Hypothalamus (tissue), 51 donors: ENCODE measurements around the gene GCNT1.
"Not testable (repeated sequence)": the region's sequence is repeated elsewhere in the genome, so short reads cannot be mapped to it uniquely, and the experiment has no call there.

Experiments
- DNase-seq, 51 donors: peaks; one replicate each; lab custom pipeline; 2025; lab: John Stamatoyannopoulos, UW

Gene GCNT1

DNA sequence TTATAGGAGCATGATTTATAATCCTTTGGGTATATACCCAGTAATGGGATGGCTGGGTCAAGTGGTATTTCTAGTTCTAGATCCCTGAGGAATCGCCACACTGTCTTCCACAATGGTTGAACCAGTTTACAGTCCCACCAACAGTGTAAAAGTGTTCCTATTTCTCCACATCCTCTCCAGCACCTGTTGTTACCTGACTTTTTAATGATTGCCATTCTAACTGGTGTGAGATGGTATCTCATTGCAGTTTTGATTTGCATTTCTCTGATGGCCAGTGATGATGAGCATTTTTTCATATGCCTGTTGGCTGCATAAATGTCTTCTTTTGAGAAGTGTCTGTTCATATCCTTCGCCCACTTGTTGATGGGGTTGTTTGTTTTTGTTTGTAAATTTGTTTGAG lies 20.4 kb downstream of the GCNT1 start:
- DNase-seq, result not testable (repeated sequence)

DNA sequence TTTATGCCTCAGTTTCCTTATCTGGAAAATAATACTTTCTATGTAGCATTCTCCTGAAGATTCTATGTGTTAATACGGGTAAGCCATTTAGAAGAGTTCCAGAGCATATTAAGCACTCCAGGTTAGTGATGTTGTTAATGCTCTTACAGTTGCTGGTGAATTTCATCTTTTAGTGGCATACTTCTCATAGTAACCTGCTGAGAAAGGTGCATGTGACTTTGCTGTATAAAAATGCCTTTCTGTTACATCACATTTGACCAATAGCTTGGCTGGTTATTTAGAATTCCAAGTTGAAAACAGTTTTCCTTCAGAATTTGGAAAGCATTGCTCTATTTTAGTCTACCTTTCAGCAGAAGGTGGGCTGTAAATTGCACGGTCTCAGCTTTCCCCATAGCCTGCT lies 27.2 kb downstream of the GCNT1 start:
- no peak for DNase-seq

DNA sequence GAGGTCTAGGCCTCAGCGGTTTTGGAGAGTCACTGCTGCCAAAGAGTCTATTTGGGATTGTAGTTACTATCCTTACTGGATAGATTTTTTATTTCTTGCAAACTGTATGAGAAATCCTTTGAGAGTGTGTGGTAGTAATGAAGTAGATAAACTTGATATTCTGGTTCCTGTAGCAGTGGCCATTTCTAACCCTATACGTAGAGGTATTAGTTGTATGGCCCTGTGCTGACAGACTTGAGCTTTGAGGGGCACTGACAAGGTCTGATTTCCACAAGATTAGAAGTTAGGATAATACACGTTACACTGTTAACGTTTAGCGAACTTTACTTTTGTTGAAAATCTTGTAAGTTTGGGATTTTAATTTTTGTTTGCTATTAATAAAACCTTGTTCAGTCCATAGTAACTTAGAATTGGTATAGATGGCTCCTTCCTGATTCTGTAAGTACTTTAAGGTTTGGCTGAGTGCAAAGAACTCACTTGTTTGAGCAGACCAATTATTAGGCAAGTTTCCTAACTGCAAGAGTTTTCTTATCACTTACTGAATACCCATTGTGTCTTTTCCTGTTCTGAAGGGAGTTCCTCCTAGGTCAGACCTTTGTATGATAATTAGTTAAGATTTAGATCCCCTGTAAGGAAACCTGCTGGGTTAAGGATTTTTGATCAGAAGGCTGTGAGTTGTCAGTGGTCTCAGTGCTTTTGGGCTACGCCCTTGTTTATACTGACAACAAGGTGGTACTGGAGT lies 31.4 kb downstream of the GCNT1 start:
- DNase-seq, result no peak

DNA sequence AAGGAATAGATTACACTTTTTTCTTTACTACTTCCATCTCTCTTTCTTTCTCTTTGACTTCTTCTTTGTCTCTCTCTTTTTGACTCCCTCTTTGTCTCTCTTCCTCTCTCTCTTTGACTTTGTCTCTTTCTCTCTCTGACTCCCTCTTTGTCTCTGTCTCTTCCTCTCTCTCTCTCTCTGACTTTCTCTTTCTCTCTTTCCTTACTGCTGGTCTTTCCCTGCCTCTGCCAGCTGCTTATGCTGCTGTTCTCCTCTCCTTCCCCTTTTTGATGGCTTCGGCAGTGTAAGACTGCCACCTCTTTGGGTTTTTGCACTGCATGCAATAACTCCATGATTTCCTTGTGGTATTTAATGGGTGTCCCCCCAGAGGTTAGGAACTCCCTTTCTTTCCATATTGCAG lies 32.1 kb downstream of the GCNT1 start:
- DNase-seq, result not testable (repeated sequence)

DNA sequence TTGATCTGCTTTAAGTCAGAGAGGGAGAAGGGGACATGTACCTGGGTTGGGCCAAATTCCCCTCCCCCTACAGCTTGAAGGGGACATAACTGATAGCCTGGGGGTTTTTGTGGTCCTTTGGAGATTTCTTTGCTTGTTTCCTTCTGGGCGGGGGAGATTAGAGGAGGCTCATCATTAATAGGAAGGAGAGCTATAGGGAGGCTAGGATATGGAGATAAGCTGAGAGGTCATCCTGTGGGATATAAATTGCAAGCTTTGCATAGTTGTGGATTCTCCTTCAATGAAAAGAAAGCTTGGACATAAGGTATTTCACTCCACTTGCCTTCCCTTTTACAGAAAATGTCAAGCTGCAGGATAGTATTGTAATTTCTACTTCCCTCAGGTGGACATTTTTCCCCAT lies 34.5 kb downstream of the GCNT1 start:
- DNase-seq, result not testable (repeated sequence)

DNA sequence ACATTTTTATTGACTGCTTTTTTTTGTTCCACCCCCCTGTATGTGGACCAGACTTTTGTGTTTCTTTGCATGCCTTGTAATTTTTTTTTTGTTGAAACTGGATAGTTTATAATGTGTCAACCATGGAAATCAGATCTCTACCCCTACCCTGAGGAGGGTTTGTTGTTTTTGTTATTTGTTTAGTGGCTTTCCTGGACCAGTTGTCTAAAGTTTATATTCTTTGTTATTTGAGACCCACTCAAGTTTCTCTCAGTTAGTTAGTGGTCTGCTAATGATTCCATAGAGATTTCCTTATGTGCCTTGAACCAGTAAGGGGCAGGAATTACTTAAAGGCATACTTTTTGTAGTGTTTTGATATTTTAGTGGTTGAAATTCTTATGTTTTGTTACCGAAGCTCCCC lies 41.1 kb downstream of the GCNT1 start:
- no peak for DNase-seq

DNA sequence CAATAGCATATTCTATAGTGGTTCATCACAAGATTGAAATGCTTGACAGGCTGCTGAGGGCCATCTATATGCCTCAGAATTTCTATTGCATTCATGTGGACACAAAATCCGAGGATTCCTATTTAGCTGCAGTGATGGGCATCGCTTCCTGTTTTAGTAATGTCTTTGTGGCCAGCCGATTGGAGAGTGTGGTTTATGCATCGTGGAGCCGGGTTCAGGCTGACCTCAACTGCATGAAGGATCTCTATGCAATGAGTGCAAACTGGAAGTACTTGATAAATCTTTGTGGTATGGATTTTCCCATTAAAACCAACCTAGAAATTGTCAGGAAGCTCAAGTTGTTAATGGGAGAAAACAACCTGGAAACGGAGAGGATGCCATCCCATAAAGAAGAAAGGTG lies 43.8 kb downstream of the GCNT1 start:
- DNase-seq, result no peak

DNA sequence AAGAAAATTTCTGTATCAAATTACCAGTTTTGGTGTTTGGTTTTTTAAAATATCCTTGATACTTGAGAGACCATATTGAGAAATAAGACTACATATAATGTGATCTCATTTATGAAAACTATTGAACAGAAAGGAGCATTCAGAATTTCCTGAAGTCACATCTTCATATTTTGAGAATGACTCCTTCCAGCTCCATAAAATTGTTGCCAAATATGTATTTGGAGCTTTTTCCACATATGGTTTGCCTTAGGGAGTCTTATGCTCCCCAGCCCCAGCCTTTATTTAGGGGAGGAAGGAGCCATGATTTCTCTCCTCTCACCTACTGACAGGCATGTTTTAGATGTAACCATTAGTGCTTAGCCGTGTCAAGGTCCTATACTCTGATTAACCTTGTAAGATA lies 51.1 kb downstream of the GCNT1 start:
- no peak for DNase-seq

DNA sequence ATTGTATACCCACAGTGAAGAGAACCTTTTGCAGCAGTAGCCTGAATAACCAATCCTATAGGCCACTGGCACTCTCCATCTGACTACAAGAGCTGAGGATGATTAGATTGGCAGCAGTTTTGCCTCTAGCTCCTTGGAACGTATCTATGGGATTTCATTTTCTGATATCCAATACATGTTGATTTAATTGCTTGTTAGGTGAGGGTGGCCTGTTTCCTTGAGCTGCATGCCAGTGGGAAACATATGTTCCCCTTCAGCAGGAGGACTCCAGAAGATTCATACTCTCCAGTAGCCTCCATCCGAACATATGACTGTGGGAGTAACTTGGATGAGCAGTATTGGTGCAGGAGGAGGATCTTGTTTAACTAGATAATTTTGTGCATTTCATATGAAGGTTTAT lies 51.5 kb downstream of the GCNT1 start:
- DNase-seq, result no peak

DNA sequence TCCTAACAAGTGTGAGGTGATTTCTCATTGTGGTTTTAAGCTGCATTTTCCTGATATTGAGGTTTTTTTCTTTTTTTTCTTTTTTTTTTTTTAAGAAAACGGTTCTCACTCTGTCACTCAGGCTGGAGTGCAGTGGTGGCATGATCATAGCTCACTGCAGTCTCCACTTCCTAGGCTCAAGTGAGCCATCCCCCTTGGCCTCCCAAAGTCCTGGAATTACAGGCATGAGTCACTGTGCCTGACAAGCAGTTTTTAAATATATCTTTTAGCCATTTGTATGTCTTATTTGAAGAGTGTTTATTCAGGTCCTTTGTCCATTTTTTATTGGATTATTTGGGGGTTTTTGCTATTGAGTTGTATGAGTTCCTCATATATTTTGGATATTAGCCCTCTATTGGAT lies 53.8 kb downstream of the GCNT1 start:
- no peak for DNase-seq

DNA sequence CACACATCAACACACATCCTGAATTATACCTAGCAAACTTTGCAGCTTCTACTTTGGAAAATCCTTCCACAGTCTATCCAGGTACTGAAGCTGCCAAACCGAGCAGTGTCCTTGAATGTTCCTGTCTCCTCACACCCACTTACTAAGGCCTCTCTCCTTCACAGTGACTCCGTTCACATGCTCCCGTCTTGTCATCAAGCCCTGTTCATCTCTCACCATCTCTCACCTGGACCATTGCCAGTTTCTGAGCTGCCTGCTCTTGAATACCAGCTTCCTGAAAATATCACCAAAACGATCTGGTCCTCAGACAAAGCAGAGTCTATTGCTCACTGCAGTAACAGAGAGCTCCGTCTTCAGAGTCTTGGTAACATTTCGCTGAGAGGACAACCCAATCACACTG lies 57.4 kb downstream of the GCNT1 start:
- DNase-seq, result no peak

DNA sequence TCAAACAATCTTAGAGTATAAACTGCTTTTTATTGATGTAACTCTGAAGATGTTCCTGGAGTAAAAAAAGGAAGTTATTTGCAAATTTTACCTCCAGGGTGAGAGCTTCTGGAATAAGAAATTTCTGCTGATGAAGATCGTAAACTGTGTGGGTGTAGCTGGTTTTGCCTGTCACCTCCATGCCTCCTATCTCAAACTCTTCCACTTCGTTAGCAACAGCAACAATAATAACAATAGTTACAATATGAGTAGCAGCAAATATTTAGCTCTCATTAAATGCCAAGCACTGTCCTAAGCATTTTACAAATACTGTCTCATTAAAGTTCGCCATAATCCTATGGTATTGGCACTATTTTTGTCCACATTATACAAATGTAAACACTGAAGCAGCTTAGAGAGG lies 57.9 kb downstream of the GCNT1 start:
- no peak for DNase-seq

DNA sequence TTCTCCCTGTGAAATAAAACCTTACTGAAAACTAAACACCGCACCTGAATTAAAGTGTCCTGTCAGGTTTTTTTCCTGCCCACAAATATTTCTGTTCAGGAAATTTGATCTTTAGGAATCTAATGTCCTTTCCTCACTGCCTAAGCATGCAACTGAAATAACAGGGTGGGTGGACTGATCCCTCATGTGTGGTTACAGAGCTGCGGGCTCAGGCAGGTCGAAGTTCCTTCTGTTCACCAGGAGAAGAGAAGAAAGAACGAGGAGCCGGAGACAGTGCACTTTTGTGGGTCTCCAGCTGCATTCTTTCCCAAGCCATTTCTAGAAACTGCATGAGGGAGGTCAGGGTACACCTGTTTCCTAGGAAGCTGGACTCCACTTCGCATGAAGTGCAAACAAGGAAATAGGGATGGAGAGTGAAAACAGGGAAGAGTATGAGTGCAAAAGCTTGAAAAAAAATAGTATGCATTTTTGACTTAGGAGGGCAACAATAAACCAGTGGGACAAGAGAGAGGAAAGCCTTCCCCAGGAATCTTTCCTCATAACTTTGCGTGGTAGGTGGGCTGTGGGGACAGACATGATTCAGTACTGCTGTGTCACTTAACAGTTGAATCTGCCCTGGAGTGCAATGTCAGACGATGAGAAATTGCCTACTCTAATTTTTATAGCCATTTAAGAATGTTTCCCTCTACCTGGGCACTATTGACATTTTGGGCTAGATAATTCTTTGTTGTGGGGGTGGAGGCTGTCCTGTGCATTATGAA lies 60.3 kb downstream of the GCNT1 start:
- no peak for DNase-seq

DNA sequence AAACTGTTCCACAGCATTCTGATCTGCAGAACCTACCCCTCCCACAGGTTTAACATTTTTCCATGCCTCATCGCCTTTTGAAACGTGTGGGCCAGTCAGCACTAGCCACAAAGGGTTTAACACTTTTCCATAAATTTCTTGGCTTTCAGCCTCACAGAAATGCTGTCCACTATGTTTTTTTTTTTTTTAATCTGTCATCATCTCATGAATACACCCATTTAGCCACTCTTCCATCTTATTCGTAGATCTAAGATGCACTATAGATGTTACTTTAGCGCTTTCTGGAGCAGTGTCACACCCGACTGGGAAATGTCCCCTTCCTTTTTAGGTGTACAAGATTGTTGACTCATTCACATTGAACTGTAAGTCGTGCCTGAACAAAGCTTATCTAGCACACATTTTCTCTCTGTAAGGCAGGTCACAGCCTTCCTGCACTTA lies 62.3 kb downstream of the GCNT1 start:
- DNase-seq, result no peak

DNA sequence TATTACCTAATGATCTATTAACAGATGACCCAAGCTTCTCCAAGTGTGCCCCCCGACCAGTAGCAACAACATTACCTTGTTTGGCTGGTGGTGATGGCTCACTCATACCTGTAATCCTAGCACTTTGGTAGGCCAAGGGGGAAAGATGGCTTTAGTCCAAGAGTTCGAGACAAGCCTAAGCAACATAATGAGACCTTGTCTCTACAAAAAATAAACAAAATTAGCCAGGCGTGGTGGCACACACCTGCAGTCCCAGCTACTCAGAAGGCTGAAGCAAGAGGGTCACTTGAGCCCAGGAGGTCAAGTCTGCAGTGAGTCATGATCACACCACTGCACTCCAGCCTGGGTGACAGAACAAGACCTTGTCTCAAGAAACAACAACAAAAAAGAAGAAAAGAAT lies 62.9 kb downstream of the GCNT1 start:
- DNase-seq, result no peak

DNA sequence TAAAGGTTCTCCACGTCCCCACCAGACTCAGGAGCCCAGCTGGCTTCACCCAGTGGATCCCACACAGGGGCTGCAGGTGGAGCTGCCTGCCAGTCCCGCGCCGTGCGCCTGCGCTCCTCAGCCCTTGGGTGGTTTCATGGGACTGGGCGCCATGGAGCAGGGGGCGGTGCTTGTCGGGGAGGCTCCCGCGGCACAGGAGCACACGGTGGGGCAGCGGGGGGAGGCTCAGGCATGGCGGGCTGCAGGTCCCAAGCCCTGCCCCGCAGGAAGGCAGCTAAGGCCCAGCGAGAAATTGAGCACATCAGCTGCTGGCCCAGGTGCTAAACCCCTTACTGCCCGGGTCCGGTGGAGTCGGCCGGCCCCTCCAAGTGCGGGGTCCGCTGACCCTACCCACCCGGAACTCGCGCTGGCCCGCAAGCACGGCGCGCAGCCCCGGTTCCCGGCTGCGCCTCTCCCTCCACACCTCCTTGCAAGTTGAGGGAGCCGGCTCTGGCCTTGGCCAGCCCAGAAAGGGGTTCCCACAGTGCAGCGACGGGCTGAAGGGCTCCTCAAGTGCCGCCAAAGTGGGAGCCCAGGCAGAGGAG lies 64.7 kb downstream of the GCNT1 start:
- not testable (repeated sequence) for DNase-seq

DNA sequence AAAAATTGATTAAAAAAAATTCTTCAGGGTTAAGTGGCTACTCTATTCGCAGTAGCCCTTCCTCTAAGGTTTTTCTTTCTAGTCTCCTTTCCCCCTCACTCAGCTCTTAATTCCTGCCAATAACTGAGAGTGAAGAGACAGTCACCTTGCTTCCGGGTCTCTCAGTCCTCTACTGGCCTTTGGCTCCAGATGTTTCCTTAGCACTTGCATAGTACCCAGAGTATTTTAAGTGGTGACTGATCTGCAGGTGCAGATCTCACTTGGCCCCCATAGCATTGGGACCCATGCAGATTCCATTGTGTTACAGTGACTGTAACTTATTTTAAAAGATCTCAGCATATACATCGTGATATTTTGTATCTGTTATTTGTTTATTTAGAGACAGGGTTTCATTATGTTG lies 66.2 kb downstream of the GCNT1 start:
- no peak for DNase-seq

DNA sequence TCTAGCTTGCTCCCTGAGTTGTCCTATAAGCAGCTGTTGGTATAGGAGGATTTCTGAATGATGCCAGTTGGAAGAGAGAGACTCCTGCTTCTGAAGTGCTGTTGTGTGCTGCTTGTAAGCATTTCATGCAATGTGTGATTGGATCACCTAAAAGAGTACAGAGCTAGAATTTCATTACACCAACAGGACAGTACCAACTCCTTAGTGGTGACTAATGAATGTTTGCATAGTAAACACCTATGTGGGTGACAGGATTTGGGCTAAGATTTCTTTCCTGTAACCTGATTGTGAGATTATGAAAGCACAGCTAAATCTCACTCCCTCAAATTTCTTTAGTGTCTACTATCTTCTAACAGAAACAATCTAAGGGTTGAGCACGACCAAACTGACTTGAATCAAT lies 67.0 kb downstream of the GCNT1 start:
- no peak for DNase-seq

DNA sequence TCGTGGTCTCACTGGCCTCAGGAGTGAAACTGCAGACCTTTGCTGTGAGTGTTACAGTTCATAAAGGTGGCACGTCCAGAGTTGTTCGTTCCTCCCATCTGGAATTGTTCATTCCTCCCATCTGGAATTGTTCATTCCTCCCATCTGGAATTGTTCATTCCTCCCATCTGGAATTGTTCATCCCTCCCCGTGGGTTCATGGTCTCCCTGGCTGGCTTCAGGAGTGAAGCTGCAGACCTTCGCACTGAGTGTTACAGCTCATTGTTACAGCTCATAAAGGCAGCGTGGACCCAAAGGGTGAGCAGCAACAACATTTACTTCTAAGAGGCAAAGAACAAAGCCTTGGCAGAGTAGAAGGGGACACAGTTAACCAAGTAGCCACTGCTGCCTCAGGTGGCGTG lies 69.1 kb downstream of the GCNT1 start:
- DNase-seq, result no peak

DNA sequence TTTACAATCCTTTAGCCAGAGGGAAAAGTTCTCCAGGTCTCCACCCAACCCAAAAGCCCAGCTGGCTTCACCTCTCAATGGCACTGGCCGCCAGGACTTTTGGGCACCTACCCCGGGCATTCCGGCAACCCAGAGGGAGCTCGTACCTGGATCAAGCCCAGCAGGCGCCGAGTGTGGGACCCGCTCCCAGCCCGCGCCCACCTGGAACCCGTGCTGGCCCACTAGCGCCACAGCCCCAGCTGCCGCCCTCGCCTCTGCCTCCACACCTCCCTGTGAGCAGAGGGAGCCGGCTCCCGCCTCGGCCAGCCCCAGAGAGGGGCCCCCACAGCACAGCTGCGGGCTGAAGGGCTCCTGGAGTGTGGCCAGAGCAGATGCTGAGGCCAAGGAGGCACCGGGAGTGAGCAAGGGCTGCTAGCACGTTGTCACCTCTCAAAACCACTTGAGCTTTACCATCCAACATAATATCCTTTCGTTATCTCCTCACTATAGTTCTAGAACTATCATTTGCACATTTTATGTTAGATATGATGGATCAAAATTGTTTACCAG lies 69.7 kb downstream of the GCNT1 start:
- DNase-seq, result no peak

DNA sequence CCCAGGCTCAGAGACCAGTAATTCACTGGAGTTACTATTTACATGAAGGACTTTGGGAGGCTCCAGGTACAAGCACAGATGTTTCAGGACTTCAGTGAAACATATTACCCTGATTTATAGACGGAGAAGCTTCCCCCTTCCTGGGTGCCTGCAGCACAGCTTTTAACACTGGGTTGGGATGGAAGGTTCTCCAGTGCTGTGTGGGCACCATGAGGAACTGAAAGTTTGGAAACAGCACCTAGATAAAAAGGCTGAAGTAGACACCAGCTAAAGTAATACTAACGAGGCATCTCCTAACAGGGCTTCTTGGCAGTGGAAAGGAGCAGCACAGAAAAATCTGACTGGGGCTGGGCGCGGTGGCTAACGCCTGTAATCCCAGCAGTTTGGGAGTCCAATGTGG lies 70.7 kb downstream of the GCNT1 start:
- no peak for DNase-seq
